Measurements from ENCODE around the gene CSNK1A1L.

CSNK1A1L gene

GRCh38 chr13:37141011-37141410 lies 35.5 kb upstream of the CSNK1A1L start:
- Histone ChIP-seq H3K79me2 (ENCODE audit: insufficient read depth, low read length) (no peaks in the 10 kb centered on the region), H3K4me2 (ENCODE audit: low read length) (no peak overlapping the region), H3K27me3 (ENCODE audit: insufficient read depth, low read length) (no peaks in the 10 kb centered on the region), H3K9me3 (ENCODE audit: low read length) (no peaks in the 10 kb centered on the region), H3K4me3 (ENCODE audit: low read depth, low read length, poor library complexity, severe bottlenecking) (no peak overlapping the region), H3K9me2 (ENCODE audit: low read depth, low read length) (no peaks in the 10 kb centered on the region), H3K9ac (ENCODE audit: low read length) (no peak overlapping the region), H2AFZ (ENCODE audit: low read length) (no peak overlapping the region), H4K20me1 (ENCODE audit: insufficient read depth, low read length) (no peaks in the 10 kb centered on the region), H3K36me3 (ENCODE audit: insufficient read depth, low read length) (no peaks in the 10 kb centered on the region), H3K4me1 (ENCODE audit: insufficient read depth, low read length, severe bottlenecking) (no peaks in the 10 kb centered on the region), H3F3A (ENCODE audit: insufficient read depth, low read length) (no peaks in the 10 kb centered on the region), H3K27ac (ENCODE audit: low read depth, low read length, poor library complexity, severe bottlenecking) (no peak overlapping the region)
- no peak for TF ChIP-seq CTCF (IDR thresholded peaks at IDR 0.05; ENCODE audit: low read length)
- no peak for TF ChIP-seq EZH2 (IDR thresholded peaks at IDR 0.05; ENCODE audit: borderline replicate concordance, low read length)

- Histone ChIP-seq H4K20me1 (ENCODE audit: insufficient read depth, low read length) (no peaks in the 10 kb centered on the region), H3K4me1 (ENCODE audit: insufficient read depth, low read length, severe bottlenecking) (no peaks in the 10 kb centered on the region), H3K9me3 (ENCODE audit: low read length) (no peaks in the 10 kb centered on the region), H3K9ac (ENCODE audit: low read length) (no peak overlapping the region), H3K4me2 (ENCODE audit: low read length) (no peak overlapping the region), H3K36me3 (ENCODE audit: insufficient read depth, low read length) (no peaks in the 10 kb centered on the region), H3K9me2 (ENCODE audit: low read depth, low read length) (no peaks in the 10 kb centered on the region), H3K79me2 (ENCODE audit: insufficient read depth, low read length) (no peaks in the 10 kb centered on the region), H3K27me3 (ENCODE audit: insufficient read depth, low read length) (no peaks in the 10 kb centered on the region), H3F3A (ENCODE audit: insufficient read depth, low read length) (no peaks in the 10 kb centered on the region), H3K27ac (ENCODE audit: low read depth, low read length, poor library complexity, severe bottlenecking) (no peak overlapping the region), H2AFZ (ENCODE audit: low read length) (no peak overlapping the region), H3K4me3 (ENCODE audit: low read depth, low read length, poor library complexity, severe bottlenecking) (no peak overlapping the region)
- TF ChIP-seq EZH2 (IDR thresholded peaks at IDR 0.05; ENCODE audit: borderline replicate concordance, low read length) (no peak), CTCF (IDR thresholded peaks at IDR 0.05; ENCODE audit: low read length) (no peak)
Measured at GRCh38 chr13:37139356-37139755, 33.9 kb upstream of the CSNK1A1L start.

- Histone ChIP-seq H3K4me2 (ENCODE audit: low read length) (no peak overlapping the region), H3K9me3 (ENCODE audit: low read length) (no peaks in the 10 kb centered on the region), H3K4me1 (ENCODE audit: insufficient read depth, low read length, severe bottlenecking) (no peaks in the 10 kb centered on the region), H3K79me2 (ENCODE audit: insufficient read depth, low read length) (no peaks in the 10 kb centered on the region), H2AFZ (ENCODE audit: low read length) (no peak overlapping the region), H3K9ac (ENCODE audit: low read length) (no peak overlapping the region), H3K36me3 (ENCODE audit: insufficient read depth, low read length) (no peaks in the 10 kb centered on the region), H3K4me3 (ENCODE audit: low read depth, low read length, poor library complexity, severe bottlenecking) (no peak overlapping the region), H4K20me1 (ENCODE audit: insufficient read depth, low read length) (no peaks in the 10 kb centered on the region), H3K9me2 (ENCODE audit: low read depth, low read length) (no peaks in the 10 kb centered on the region), H3K27me3 (ENCODE audit: insufficient read depth, low read length) (no peaks in the 10 kb centered on the region), H3F3A (ENCODE audit: insufficient read depth, low read length) (no peaks in the 10 kb centered on the region), H3K27ac (ENCODE audit: low read depth, low read length, poor library complexity, severe bottlenecking) (no peak overlapping the region)
- TF ChIP-seq EZH2 (IDR thresholded peaks at IDR 0.05; ENCODE audit: borderline replicate concordance, low read length), result no peak
- TF ChIP-seq CTCF (IDR thresholded peaks at IDR 0.05; ENCODE audit: low read length), result no peak
Measured at GRCh38 chr13:37138926-37139325, 33.5 kb upstream of the CSNK1A1L start.

Measured in OCI-LY1 (cell line).